Right lobe of liver (tissue), 4 donors: Measurements from ENCODE around the gene SPON2.

Experiments used
- CTCF ChIP-seq, 4 donors: fragments of 200-600 bp in 3 of 4; fragments of 450-650 bp in 1 of 4; IDR thresholded peaks; one replicate each; pipeline versions ENCODE4 v1.5.1 to v1.8.0; 2016 to 2022; ENCODE audit warnings: antibody characterized with exemption in 4 of 4, mild to moderate bottlenecking in 2 of 4
- POLR2A ChIP-seq: fragments of 450-650 bp; IDR thresholded peaks from one replicate; pipeline ENCODE4 v1.6.1; 2017; ENCODE audit warnings: antibody characterized with exemption, mild to moderate bottlenecking
- donor health status: DM: no; HTN: no; CAD: no.
- donor health status: DM: no; HTN: no; CAD: no.
- donor health status: DM: no; HTN: yes; CAD: no.

DNA sequence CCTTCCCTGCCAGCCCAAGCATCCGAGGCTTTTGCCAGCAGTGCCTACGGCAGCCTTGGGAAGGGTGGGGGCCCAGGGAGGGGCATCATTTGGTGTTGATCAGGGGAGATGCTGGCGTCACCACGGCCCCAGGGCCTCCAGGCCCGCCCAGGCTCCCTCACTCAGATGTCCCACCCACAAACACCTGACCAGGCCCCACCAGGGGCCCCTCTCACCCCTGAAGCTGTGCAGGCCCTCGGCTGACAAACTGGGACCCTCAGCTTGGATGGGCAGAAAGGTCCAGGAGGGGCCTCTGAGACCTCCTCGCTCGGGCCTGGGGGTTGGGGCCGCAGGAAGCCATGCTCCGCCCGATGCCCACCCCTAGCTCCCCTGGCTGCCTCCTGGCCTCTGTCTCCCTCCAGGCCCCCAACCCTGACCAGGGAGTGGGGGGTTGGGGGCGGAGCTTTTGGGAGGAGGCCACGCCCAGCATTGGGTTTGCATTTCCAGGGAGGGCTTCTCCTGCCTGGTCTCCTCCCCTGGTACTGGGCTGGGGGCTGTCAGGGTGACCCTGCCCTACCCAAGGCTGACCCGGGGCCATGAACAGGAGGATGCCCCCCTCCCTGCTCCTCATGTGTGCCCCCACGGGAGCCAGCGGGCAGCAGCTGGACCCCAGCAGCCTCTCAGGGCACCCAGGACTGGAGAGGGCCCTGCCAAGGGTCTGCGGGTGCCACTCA, 33.4 kb upstream of the SPON2 start:
- no peak for TF ChIP-seq POLR2A
- TF ChIP-seq CTCF (IDR thresholded peaks at IDR 0.05), result no peak
